ENCODE results near the gene ZNF618. TPM values are rescaled to one million over a fixed set of nuclear protein-coding genes. Genes with fewer than 3 reads are reported as not detected.

ZNF618 gene
- total RNA-seq, 1 donor: 13.6 TPM

GRCh38 chr9:114034196-114034595 is 158.1 kb downstream of the ZNF618 start:
- no peak overlapping the region for H3K4me3 ChIP-seq (ENCODE audit: low read depth, low read length)
- no peak for DNase-seq (ENCODE audit: low read depth)
- no peak for TF ChIP-seq CTCF (IDR thresholded peaks at IDR 0.05; ENCODE audit: insufficient read depth, low read length)

GRCh38 chr9:114034661-114035062 is 158.6 kb downstream of the ZNF618 start:
- no peak overlapping the region for H3K4me3 ChIP-seq (ENCODE audit: low read depth, low read length)
- no peak for TF ChIP-seq CTCF (IDR thresholded peaks at IDR 0.05; ENCODE audit: insufficient read depth, low read length)
- DNase-seq (ENCODE audit: low read depth): no peak

GRCh38 chr9:114035221-114035844 is 159.2 kb downstream of the ZNF618 start:
- DNase-seq (ENCODE audit: low read depth): peak; percentile 11
- TF ChIP-seq CTCF (IDR thresholded peaks at IDR 0.05; ENCODE audit: insufficient read depth, low read length): no peak

GRCh38 chr9:114035845-114036801 is 160.0 kb downstream of the ZNF618 start:
- DNase-seq (ENCODE audit: low read depth): no peak
- H3K4me3 ChIP-seq (ENCODE audit: low read depth, low read length): no peak overlapping the region
- no peak for TF ChIP-seq CTCF (IDR thresholded peaks at IDR 0.05; ENCODE audit: insufficient read depth, low read length)

More at GRCh38 chr9:114035221-114035844, 159.2 kb downstream of the ZNF618 start:
- no peak overlapping the region for H3K4me3 ChIP-seq (ENCODE audit: low read depth, low read length)

GRCh38 chr9:114037249-114037648 is 161.1 kb downstream of the ZNF618 start:
- no peak overlapping the region for H3K4me3 ChIP-seq (ENCODE audit: low read depth, low read length)
- no peak for DNase-seq (ENCODE audit: low read depth)
- TF ChIP-seq CTCF (IDR thresholded peaks at IDR 0.05; ENCODE audit: insufficient read depth, low read length): no peak

- TF ChIP-seq CTCF (IDR thresholded peaks at IDR 0.05; ENCODE audit: insufficient read depth, low read length): no peak
- no peak overlapping the region for H3K4me3 ChIP-seq (ENCODE audit: low read depth, low read length)
- no peak for DNase-seq (ENCODE audit: low read depth)
Measured at GRCh38 chr9:114037961-114038723, 162.0 kb downstream of the ZNF618 start.

Measured in fibroblast of the aortic adventitia (primary cell).